SKM-1 treated with dmso at 0.1 percent for 144 hours (cell line): ENCODE measurements around the gene SLC38A2.

Experiments
- DNase-seq: peaks from one replicate; lab custom pipeline; 2025; ENCODE audit not compliant: unreplicated experiment; lab: John Stamatoyannopoulos, UW

Gene SLC38A2

GRCh38 chr12:46396826-46397225 lies 24.3 kb upstream of the SLC38A2 start:
- DNase-seq: no peak

DNA sequence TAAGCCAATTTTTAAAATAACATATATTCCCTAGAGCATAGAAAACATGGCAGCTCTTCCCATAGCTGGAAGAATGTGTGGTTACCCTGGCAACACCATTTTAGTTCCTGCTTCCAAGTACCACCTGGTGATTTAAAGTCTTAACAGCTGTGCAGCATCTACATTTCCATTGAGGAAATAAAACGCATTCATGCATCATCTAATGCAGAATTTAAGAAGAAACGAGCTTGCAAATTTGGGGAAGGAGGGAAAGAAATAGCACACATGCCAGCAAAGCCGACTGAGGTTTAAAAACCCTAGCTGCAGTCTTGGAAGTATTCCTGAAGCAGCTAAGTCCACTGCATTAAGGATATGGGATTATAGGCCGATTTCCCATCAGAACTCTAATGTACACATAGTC lies 22.8 kb upstream of the SLC38A2 start:
- DNase-seq: no peak

DNA sequence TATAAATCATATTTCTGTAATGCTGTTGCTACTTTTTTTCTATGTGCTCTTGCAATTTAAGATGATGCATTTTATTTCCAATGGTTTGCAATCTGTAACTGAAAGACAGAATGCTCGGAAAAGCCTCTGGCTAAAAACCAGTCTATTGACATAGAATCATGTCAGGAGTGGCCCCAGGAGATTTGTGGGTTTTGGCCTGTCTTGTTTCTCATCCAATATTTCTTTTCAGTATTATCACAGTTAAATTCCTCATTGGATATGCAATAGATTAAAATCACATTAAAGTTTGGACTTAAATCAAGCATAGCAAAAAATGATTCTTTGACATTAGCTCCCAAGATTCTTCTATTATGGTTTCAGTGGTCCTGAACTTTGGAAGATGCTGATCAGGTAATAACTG lies 19.1 kb upstream of the SLC38A2 start:
- no peak for DNase-seq

GRCh38 chr12:46390881-46391280 lies 18.3 kb upstream of the SLC38A2 start:
- DNase-seq: no peak

DNA sequence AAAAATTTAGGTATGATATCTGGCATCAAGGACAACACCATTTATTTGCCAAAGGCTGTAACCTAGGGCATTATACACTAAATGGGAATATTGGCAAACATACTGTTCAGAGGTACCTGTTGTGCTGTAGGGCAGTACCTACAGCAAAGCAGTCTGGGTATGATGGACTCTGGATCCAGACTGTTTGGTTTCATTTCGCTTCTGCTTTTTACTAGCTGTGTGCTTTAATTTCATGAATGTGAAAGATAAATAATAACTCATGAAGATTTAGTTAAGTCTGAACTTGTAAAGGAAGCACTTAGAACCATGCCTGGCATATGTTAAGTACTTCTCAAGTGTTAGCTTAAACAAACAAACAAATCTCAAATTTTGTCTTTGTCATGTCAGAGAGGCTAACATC lies 17.7 kb upstream of the SLC38A2 start:
- DNase-seq: no peak

DNA sequence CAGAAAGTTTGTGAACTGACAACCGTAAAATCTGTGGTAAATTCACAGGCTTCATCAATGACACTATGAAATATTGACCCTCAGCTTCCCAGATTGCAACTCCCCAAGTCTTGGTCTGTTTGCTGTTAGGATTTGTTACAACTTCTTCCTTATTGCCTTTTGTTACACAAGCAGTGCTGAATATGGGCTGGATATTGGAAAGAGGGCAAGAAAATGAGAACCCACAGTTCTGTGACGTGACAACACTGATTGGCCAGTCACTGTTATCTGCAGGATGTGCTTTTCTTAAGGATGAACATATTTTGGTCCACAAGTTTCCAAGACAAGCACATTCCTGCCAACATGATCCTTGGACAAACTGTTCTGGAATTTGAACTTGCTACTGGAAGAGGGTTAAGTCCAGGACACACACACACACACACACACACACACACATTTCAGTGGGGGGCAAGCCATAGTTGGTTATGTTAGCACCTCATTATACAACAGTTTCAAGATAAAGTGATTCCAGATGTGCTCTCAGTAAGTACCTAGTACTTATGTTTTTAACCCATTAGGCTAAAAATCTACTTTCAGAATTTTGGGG lies 16.6 kb upstream of the SLC38A2 start:
- DNase-seq: no peak

DNA sequence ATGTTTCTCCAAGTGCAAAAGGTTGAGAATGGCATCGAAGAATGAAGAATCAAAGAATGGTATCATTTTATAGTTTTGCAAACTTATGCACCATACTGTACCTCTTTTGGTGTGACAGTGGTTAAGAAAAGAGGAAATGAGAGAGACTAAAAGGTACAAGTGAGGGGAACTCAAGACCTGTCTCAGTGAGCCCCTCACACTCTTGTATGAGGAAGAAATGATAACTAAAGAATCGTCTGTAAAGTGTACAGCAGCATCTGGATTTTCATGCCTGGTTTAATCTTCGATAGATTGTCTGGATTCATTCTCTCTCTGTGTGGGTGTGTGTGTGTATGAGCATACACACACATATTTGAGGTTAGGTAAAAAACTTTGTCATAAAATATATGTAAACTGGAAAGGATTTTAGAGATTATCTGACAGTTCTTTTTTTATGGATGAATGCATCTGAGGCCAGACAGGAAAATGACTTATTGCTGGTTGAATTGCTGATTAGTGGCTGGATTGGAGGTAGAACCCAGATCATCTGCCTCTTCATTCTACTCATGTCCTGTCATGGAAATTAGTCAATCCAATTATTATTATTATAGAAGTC lies 16.0 kb upstream of the SLC38A2 start:
- DNase-seq: no peak

GRCh38 chr12:46387670-46388069 lies 15.1 kb upstream of the SLC38A2 start:
- DNase-seq: no peak

GRCh38 chr12:46386877-46387629 lies 14.5 kb upstream of the SLC38A2 start:
- DNase-seq: peak; percentile 46

DNA sequence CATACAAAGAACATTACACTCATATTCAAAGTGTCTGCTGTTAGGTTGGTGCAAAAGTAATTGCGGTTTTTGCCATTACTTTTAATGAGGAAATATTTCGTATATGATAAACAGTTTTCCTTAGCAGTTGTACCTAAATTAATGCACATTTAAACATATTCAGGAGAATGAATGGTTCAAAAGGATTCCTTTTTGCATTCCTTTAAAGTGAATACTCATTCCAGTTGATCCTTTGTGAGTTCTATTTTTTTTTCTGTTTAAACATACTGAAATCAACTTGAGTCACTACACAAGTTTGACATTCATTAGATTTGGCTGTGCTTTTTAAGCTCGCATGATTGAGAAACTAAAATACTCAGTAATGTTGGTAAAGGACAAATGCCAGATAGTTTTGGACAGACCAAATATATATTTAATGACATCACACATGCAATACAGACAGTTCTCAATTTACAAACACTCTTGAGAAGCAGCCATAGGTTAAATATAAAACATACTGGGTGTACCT lies 13.8 kb upstream of the SLC38A2 start:
- DNase-seq: no peak

DNA sequence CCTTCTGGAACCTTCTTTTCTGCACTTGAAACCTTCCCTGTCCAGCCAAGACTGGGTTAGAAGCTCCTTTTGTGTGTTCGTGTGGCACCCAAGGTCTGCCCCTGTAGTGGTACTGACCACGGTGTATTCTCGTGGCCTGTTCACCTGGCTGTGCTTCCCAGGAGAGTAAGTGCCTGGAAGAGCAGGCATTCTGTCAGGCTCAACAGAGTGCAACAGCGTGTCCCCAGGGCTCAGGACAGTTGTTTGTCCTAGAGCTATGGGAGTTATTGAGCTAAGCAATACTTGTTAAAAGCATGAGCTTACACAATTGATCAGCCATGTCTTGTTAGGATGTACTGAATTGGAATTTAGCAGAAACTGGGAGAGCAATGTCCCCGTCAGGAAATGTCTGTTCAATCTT lies 12.9 kb upstream of the SLC38A2 start:
- DNase-seq: no peak

GRCh38 chr12:46384451-46385309 lies 12.1 kb upstream of the SLC38A2 start:
- DNase-seq: no peak

DNA sequence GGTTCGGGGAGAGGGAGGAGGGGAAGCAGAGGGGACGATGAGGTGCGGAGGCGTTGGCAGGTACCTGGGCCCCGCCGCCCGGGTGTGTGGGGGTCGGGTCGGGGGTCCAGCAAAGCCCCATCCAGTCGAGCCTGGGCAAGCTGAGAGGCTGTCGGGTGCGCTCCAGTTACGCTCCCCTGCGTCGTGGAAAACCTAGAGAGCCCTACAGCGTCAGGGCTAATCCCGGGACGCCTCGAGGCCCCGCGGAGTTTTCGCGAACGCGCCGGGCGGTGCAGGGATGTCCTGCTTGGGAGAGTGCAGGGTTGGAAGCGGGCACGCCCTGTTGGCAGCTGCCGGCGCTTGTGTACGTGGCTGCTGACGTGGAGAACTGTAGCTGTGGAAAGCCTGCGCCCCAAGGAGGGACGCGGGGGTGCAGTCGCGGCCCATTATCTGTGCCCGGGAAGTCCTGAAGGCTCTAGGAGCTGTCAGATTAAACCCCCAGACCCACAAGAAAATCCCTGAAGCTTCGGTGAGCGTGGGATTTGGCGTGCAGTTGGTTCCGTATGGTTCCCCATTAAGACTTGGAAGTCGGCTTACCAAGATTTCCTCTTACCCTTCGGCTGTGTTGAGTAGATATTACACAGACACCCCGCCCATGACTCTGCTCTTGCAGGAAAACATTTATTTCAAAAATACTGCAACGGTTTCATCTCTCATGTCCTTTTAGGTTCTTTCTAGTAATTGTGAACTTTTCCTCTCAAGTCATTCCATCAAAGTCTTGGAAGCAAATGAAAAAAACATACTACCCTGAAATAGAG lies 11.3 kb upstream of the SLC38A2 start:
- DNase-seq: no peak

- DNase-seq: peak; percentile 78
Measured at GRCh38 chr12:46382964-46383653, 10.5 kb upstream of the SLC38A2 start.

DNA sequence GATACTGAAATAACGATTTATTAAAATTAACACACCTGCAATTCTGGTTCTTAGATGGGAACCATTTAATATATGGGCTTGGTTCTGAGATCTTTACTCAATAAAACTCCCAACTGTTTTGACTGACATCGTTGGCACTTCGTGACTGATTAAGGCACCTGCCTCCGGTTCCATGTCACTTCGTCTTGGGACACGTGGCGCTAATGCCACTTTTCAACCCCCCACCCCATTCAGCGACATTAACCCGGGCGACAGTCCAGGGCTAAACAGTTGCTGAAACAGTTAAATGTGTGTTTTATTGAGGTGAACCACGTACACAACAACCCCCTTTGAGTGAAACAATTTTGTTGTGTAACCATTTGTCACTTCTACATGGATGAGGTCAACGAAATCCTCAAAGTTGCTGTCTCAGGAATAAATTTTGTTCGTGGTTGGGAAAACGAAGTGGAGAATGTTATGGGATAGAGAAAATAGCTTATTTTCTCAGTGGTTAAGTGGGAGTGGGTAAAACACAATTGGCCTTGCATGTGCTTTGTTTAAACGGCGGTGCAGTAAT lies 9.9 kb upstream of the SLC38A2 start:
- DNase-seq: no peak

DNA sequence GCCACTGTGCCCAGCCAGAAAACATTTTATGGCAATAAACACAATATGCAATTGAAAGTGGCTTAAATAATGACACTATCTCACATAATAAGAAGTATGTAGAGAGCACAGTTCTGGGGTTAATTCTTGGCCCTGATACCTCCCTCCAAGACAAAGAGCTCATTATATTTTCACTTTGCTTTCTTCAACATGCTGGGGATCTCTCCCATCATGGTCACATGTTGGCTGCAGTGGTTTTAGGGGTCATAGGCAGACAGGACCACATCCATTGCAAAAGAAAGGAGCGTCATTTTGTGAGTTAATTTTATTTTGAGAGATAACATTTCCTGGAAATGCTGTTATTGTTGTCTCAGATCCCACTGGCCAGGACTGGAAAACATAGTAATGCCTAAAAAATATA lies 8.3 kb upstream of the SLC38A2 start:
- DNase-seq: no peak

- no peak for DNase-seq
Measured at GRCh38 chr12:46380022-46380796, 7.6 kb upstream of the SLC38A2 start.

GRCh38 chr12:46379352-46379751 lies 6.8 kb upstream of the SLC38A2 start:
- DNase-seq: no peak

GRCh38 chr12:46378530-46378929 lies 6.0 kb upstream of the SLC38A2 start:
- no peak for DNase-seq
